HepG2 (cell line): Measurements from ENCODE around the gene SPECC1L. TPM values are rescaled to one million over a fixed set of nuclear protein-coding genes. Genes with fewer than 3 reads are reported as not detected.

Source experiments
- CC2D1A ChIP-seq: sonication (generic); formaldehyde crosslinking; IDR thresholded peaks from 2 replicates; pipeline ENCODE4 v1.8.1; 2023; ENCODE audit warnings: mild to moderate bottlenecking, missing genetic modification reagents
- CHD2 ChIP-seq: IDR thresholded peaks from 2 replicates; pipeline ENCODE4 v1.6.1; 2011; ENCODE audit warnings: low read depth, low read length, improper control_type of control experiment
- EED ChIP-seq: sonication (generic); formaldehyde crosslinking; IDR thresholded peaks from 2 replicates; pipeline ENCODE4 v1.5.0; 2020; ENCODE audit warnings: mild to moderate bottlenecking, missing genetic modification reagents
- FOXK1 ChIP-seq: sonication (generic); formaldehyde crosslinking; IDR thresholded peaks from 2 replicates; pipeline ENCODE4 v1.4.0; 2020; ENCODE audit warnings: low read depth, missing genetic modification reagents, borderline replicate concordance
- KDM6A ChIP-seq: IDR thresholded peaks from 2 replicates; pipeline ENCODE4 v1.6.1; 2016; ENCODE audit warnings: low read depth
- KLF15 ChIP-seq: sonication (generic); formaldehyde crosslinking; IDR thresholded peaks from 2 replicates; pipeline ENCODE4 v1.8.1; 2023; ENCODE audit warnings: borderline replicate concordance, mild to moderate bottlenecking, inconsistent platforms, missing genetic modification reagents, mixed read lengths
- MTA1 ChIP-seq: sonication (generic); formaldehyde crosslinking; IDR thresholded peaks from 2 replicates; pipeline ENCODE4 v1.4.0; 2020; ENCODE audit warnings: missing genetic modification reagents, mild to moderate bottlenecking, borderline replicate concordance
- PTBP1 ChIP-seq: fragments of 200-400 bp; formaldehyde crosslinking; IDR thresholded peaks from 2 replicates; pipeline ENCODE4 v1.6.1; 2018; ENCODE audit warnings: low read length, low read depth; ENCODE audit not compliant: poor library complexity, severe bottlenecking
- WIZ ChIP-seq: sonication (generic); formaldehyde crosslinking; IDR thresholded peaks from 2 replicates; pipeline ENCODE4 v1.5.1; 2020; ENCODE audit warnings: mild to moderate bottlenecking, missing genetic modification reagents
- ZBTB49 ChIP-seq: sonication (generic); formaldehyde crosslinking; IDR thresholded peaks from 2 replicates; pipeline ENCODE4 v1.4.0; 2020; ENCODE audit warnings: missing genetic modification reagents, borderline replicate concordance
- ZFP36 ChIP-seq: fragments of 150-350 bp; IDR thresholded peaks from 2 replicates; pipeline ENCODE4 v1.6.1; 2018; ENCODE audit warnings: borderline replicate concordance, low read length, low read depth; ENCODE audit not compliant: partially characterized antibody
- ZFP62 ChIP-seq: sonication (generic); formaldehyde crosslinking; IDR thresholded peaks from 2 replicates; pipeline ENCODE4 v1.4.0; 2020; ENCODE audit warnings: missing genetic modification reagents
- ZNF446 ChIP-seq: sonication (generic); formaldehyde crosslinking; IDR thresholded peaks from 2 replicates; pipeline ENCODE4 v1.5.0; 2020; ENCODE audit warnings: mild to moderate bottlenecking, missing genetic modification reagents
- ZNF775 ChIP-seq: sonication (generic); formaldehyde crosslinking; IDR thresholded peaks from 2 replicates; pipeline ENCODE4 v1.4.0; 2020; ENCODE audit warnings: missing genetic modification reagents, mild to moderate bottlenecking, moderate library complexity, borderline replicate concordance
- ZNF781 ChIP-seq: sonication (generic); formaldehyde crosslinking; IDR thresholded peaks from 2 replicates; pipeline ENCODE4 v1.5.1; 2020; ENCODE audit warnings: borderline replicate concordance, mild to moderate bottlenecking, missing genetic modification reagents; ENCODE audit errors: not compliant biosample characterization
- polyA plus RNA-seq, 8 experiments: library from polyadenylated mRNA; depleted of rRNA in 3 of 8; stranded (reverse) in 7 of 8; unstranded in 1 of 8; fragments of >200 nt; fragmentation: Illumina TruSeq in 4 of 8; extraction: Trizol in 4 of 8; gene quantifications; 2 replicates each; pipeline versions ENCODE4 v1.2.1 to v1.2.3, GENCODE V29; 2011 to 2016; ENCODE audit warnings: low read depth in 4 of 8, missing spikeins in 1 of 8, mixed read lengths in 1 of 8; ENCODE audit not compliant: insufficient read depth in 1 of 8
- total RNA-seq, 5 experiments: library from RNA; depleted of rRNA; stranded (reverse); fragments of >200 nt; fragmentation: Illumina TruSeq; extraction: Trizol; gene quantifications; 2 replicates each; pipeline ENCODE4 v1.2.3, GENCODE V29; 2016; ENCODE audit warnings: low read depth in 1 of 5
- TF ChIP-seq, protein P1 (sequence below): sonication (generic); formaldehyde crosslinking; IDR thresholded peaks from 2 replicates; pipeline ENCODE4 v1.4.0; 2020; ENCODE audit warnings: mild to moderate bottlenecking, low read depth, missing genetic modification reagents
- TF ChIP-seq, protein P2 (sequence below): sonication (generic); formaldehyde crosslinking; conservative IDR thresholded peaks from 2 replicates; pipeline ENCODE4 v1.5.0; 2020; ENCODE audit warnings: missing genetic modification reagents

The SPECC1L gene
- total and polyA plus RNA-seq, 2 of the 13 experiments (the other 11 are each of a cell fraction or from before 2014, with no cell fraction given): 14.1 to 30.3 TPM

GRCh38 chr22:24270556-24271385 is at the start of gene SPECC1L (continued):
- TF ChIP-seq, protein P1, sequence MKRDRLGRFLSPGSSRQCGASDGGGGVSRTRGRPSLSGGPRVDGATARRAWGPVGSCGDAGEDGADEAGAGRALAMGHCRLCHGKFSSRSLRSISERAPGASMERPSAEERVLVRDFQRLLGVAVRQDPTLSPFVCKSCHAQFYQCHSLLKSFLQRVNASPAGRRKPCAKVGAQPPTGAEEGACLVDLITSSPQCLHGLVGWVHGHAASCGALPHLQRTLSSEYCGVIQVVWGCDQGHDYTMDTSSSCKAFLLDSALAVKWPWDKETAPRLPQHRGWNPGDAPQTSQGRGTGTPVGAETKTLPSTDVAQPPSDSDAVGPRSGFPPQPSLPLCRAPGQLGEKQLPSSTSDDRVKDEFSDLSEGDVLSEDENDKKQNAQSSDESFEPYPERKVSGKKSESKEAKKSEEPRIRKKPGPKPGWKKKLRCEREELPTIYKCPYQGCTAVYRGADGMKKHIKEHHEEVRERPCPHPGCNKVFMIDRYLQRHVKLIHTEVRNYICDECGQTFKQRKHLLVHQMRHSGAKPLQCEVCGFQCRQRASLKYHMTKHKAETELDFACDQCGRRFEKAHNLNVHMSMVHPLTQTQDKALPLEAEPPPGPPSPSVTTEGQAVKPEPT (CRISPR knock-in tag): 0 out of 2 replicates have a peak, but pooled peaks have one; percentile 29
- no peak; the same call in 1 of the 2 replicates for TF ChIP-seq WIZ (CRISPR knock-in tag)
- TF ChIP-seq KDM6A (CRISPR knock-in tag): no peak; the same call in 1 of the 2 replicates
- TF ChIP-seq CHD2: no peak
- TF ChIP-seq ZNF781 (CRISPR knock-in tag): no peak
- TF ChIP-seq, protein P2, sequence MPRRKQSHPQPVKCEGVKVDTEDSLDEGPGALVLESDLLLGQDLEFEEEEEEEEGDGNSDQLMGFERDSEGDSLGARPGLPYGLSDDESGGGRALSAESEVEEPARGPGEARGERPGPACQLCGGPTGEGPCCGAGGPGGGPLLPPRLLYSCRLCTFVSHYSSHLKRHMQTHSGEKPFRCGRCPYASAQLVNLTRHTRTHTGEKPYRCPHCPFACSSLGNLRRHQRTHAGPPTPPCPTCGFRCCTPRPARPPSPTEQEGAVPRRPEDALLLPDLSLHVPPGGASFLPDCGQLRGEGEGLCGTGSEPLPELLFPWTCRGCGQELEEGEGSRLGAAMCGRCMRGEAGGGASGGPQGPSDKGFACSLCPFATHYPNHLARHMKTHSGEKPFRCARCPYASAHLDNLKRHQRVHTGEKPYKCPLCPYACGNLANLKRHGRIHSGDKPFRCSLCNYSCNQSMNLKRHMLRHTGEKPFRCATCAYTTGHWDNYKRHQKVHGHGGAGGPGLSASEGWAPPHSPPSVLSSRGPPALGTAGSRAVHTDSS (CRISPR knock-in tag): 0 out of 2 replicates have a peak, but pooled peaks have one; percentile 69
- no peak; the same call in none of the 2 replicates for TF ChIP-seq KLF15
- TF ChIP-seq CC2D1A (CRISPR knock-in tag): 0 out of 2 replicates have a peak, but pooled peaks have one; percentile 38
- no peak for TF ChIP-seq PTBP1
- TF ChIP-seq FOXK1 (CRISPR knock-in tag): no peak
- TF ChIP-seq EED: peak; percentile 63; the same call in 1 of the 2 replicates
- TF ChIP-seq ZNF775 (CRISPR knock-in tag): no peak; the same call in 1 of the 2 replicates
- TF ChIP-seq ZNF446 (CRISPR knock-in tag): peak; percentile 69; the same call in 1 of the 2 replicates
- TF ChIP-seq ZBTB49 (CRISPR knock-in tag): no peak
- no peak for TF ChIP-seq ZFP36
- TF ChIP-seq ZFP62 (CRISPR knock-in tag): no peak
- TF ChIP-seq MTA1: no peak; the same call in 1 of the 2 replicates
